Measurements from ENCODE around the gene GLP2R. TPM values are rescaled to one million over a fixed set of nuclear protein-coding genes. Genes with fewer than 3 reads are reported as not detected.

Gene GLP2R
- polyA plus RNA-seq, 1 of the 3 experiments (the other 2 are of a cell fraction), result not detected

DNA sequence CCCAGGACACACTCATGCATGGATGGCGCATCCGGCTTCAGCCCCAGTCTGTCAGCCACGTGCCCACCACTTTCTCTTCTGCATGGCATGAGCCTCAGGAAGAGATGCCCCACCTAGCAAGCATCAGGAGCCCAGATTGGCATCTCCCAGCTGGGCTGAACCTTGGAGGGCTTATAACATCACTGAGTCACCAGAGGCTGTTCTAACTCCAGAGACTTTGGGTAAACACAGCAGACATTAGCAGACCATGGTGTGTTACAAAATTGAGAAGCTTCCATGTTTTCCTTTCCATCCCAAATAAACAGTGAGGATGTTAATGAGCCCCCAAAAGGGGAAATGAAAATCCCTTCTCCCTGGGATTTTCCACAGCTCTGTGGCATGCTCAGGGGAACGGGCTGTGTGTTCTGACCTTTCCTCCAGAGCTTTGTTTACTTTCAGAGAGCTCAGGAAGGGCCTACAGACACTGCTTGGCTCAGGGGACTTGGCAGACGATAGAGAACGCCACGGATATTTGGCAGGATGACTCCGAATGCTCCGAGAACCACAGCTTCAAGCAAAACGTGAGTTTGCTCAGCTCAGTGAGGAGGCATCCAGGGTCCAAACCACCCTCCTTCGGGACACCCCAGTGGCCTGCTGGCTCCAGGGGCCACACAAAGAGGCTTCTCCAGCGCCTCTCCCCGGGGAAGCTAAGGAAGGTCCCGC is 16.5 kb downstream of the GLP2R start:
- TF ChIP-seq, protein P1, sequence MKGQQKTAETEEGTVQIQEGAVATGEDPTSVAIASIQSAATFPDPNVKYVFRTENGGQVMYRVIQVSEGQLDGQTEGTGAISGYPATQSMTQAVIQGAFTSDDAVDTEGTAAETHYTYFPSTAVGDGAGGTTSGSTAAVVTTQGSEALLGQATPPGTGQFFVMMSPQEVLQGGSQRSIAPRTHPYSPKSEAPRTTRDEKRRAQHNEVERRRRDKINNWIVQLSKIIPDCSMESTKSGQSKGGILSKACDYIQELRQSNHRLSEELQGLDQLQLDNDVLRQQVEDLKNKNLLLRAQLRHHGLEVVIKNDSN (IDR thresholded peaks at IDR 0.05; ENCODE audit: borderline replicate concordance, low read depth), result no peak
- 2% methylated on average over 14 of the region's 14 CpGs for WGBS (ENCODE audit: low lambda C conversion rate)
- CTCF ChIA-PET, result no interaction called here

DNA sequence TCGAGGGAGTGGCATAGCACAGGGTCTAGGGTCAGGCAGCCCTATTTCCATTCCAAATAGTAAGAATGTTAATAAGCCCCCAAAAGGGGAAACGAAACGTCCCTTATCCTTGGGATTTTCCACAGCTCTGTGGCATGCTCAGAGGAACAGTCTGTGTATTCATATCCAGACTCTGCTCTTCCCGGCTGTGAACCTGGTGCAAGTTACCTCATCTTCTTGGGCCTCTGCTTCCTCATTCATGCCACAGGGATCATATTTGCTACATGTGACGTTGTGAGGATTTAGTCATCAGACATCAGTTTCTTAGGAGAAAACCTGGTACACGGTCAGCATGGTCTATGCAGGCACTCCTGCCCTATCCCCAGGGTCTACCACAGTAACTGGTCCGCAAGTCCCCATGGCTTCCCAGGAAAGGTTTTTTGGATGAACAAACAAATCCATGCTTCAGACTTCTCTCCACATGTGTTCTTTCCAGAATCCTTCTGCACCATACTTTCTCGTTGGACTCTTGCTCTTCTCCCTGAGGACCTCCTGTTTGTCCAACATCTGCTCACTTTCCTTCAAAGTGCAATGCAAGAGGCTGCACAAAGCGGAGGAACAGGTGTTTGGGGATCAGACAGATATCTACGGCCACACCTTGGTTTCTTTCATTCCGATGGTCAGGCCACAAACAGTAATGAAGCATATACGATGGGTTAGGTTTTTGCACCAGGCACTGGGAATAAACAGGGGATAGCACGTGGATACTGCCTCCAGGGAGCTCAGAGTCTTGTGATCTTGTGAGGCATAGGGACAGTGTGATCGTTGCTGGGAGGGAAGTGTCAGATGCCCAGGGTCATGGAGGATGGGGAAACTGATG is 17.7 kb downstream of the GLP2R start:
- H4K20me1 ChIP-seq (ENCODE audit: insufficient read depth), result no peaks in the 10 kb centered on the region
- no peaks in the 10 kb centered on the region for H3K36me3 ChIP-seq (replicated peaks in 1 of 2; ENCODE audit: control insufficient read depth in 1 of 2, insufficient read depth in 2 of 2, low read length in 1 of 2)
- H3K4me3 ChIP-seq (ENCODE audit: low read depth in 2 of 2, low read length in 1 of 2), result no peak overlapping the region
- no peak overlapping the region for H3K4me2 ChIP-seq
- H3K9me3 ChIP-seq, result no peaks in the 10 kb centered on the region
- no peaks in the 10 kb centered on the region for H3K9me2 ChIP-seq
- no peaks in the 10 kb centered on the region for H3K4me1 ChIP-seq (ENCODE audit: control insufficient read depth in 1 of 2, insufficient read depth in 2 of 2, low read depth in 1 of 2, low read length in 1 of 2)
- ChIA-PET POLR2A (no interaction called here), CTCF (no interaction called here)
- H3F3A ChIP-seq (replicated peaks; ENCODE audit: insufficient read depth), result no peaks in the 10 kb centered on the region
- peaks cover 5% of the 10 kb centered on the region for H3K27me3 ChIP-seq (ENCODE audit: insufficient read depth)
- H3K9ac ChIP-seq, result no peak overlapping the region
- no peaks in the 10 kb centered on the region for H3K79me2 ChIP-seq (ENCODE audit: insufficient read depth)
- H2AFZ ChIP-seq (ENCODE audit: low read depth), result no peak overlapping the region
- no peak overlapping the region for H3K27ac ChIP-seq (ENCODE audit: low read depth in 2 of 2, low read length in 1 of 2)
- no peak for DNase-seq
- WGBS (ENCODE audit: low lambda C conversion rate), result 13% methylated on average over 14 of the region's 14 CpGs
- TF ChIP-seq NFIC (IDR thresholded peaks at IDR 0.05; ENCODE audit: borderline replicate concordance) (no peak), TCF12 (IDR thresholded peaks at IDR 0.05) (no peak), RAD21 (IDR thresholded peaks at IDR 0.05; ENCODE audit: low read length) (no peak), RCOR1 (IDR thresholded peaks at IDR 0.05; ENCODE audit: low read length) (no peak)
- TF ChIP-seq, protein P2, sequence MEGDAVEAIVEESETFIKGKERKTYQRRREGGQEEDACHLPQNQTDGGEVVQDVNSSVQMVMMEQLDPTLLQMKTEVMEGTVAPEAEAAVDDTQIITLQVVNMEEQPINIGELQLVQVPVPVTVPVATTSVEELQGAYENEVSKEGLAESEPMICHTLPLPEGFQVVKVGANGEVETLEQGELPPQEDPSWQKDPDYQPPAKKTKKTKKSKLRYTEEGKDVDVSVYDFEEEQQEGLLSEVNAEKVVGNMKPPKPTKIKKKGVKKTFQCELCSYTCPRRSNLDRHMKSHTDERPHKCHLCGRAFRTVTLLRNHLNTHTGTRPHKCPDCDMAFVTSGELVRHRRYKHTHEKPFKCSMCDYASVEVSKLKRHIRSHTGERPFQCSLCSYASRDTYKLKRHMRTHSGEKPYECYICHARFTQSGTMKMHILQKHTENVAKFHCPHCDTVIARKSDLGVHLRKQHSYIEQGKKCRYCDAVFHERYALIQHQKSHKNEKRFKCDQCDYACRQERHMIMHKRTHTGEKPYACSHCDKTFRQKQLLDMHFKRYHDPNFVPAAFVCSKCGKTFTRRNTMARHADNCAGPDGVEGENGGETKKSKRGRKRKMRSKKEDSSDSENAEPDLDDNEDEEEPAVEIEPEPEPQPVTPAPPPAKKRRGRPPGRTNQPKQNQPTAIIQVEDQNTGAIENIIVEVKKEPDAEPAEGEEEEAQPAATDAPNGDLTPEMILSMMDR (IDR thresholded peaks at IDR 0.05), result no peak

More for the DNA sequence above, 16.5 kb downstream of the GLP2R start:
- POLR2A ChIA-PET, result no interaction called here
- no peaks in the 10 kb centered on the region for H3K9me3 ChIP-seq
- no peaks in the 10 kb centered on the region for H3K36me3 ChIP-seq (replicated peaks in 1 of 2; ENCODE audit: control insufficient read depth in 1 of 2, insufficient read depth in 2 of 2, low read length in 1 of 2)
- H3K4me2 ChIP-seq, result no peak overlapping the region
- no peaks in the 10 kb centered on the region for H3K4me1 ChIP-seq (ENCODE audit: control insufficient read depth in 1 of 2, insufficient read depth in 2 of 2, low read depth in 1 of 2, low read length in 1 of 2)
- H2AFZ ChIP-seq (ENCODE audit: low read depth), result no peak overlapping the region
- no peak overlapping the region for H3K4me3 ChIP-seq (ENCODE audit: low read depth in 2 of 2, low read length in 1 of 2)
- peaks cover 5% of the 10 kb centered on the region for H3K27me3 ChIP-seq (ENCODE audit: insufficient read depth)
- no peak for DNase-seq
- no peaks in the 10 kb centered on the region for H4K20me1 ChIP-seq (ENCODE audit: insufficient read depth)
- H3K27ac ChIP-seq (ENCODE audit: low read depth in 2 of 2, low read length in 1 of 2), result no peak overlapping the region
- H3K9ac ChIP-seq, result no peak overlapping the region
- no peaks in the 10 kb centered on the region for H3F3A ChIP-seq (replicated peaks; ENCODE audit: insufficient read depth)
- no peaks in the 10 kb centered on the region for H3K79me2 ChIP-seq (ENCODE audit: insufficient read depth)
- no peaks in the 10 kb centered on the region for H3K9me2 ChIP-seq

DNA sequence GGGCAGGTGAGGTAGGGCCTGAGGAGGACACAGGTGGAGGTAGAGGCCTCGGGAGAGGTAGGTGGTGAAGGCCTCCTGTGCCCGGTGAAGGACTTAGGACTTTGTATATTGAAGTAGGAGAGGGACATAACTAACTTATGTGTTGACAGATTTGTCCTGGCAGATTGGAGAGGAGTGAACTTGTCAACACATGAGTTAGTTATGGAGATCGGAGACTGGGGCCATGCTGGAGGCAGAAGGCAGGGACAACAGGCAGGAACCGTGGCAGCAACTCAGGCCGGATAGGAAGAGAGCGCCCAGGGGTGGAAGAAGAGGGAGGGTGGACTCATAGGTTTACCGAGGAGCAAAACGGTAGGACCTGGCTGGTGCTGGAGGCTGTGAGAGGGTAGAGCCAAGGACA is 18.4 kb downstream of the GLP2R start:
- no peak overlapping the region for H2AFZ ChIP-seq (ENCODE audit: low read depth)
- WGBS (ENCODE audit: low lambda C conversion rate), result 20% methylated on average over 8 of the region's 8 CpGs
- H3F3A ChIP-seq (replicated peaks; ENCODE audit: insufficient read depth), result no peaks in the 10 kb centered on the region
- POLR2A ChIA-PET, result no interaction called here
- no peaks in the 10 kb centered on the region for H4K20me1 ChIP-seq (ENCODE audit: insufficient read depth)
- CTCF ChIA-PET, result no interaction called here
- DNase-seq, result no peak
- no peaks in the 10 kb centered on the region for H3K9me3 ChIP-seq
- H3K36me3 ChIP-seq (replicated peaks in 1 of 2; ENCODE audit: control insufficient read depth in 1 of 2, insufficient read depth in 2 of 2, low read length in 1 of 2), result no peaks in the 10 kb centered on the region
- H3K4me1 ChIP-seq (ENCODE audit: control insufficient read depth in 1 of 2, insufficient read depth in 2 of 2, low read depth in 1 of 2, low read length in 1 of 2), result no peaks in the 10 kb centered on the region
- no peak overlapping the region for H3K27ac ChIP-seq (ENCODE audit: low read depth in 2 of 2, low read length in 1 of 2)
- no peaks in the 10 kb centered on the region for H3K9me2 ChIP-seq
- H3K4me3 ChIP-seq (ENCODE audit: low read depth in 2 of 2, low read length in 1 of 2), result no peak overlapping the region
- H3K79me2 ChIP-seq (ENCODE audit: insufficient read depth), result no peaks in the 10 kb centered on the region
- H3K4me2 ChIP-seq, result no peak overlapping the region
- peaks cover 5% of the 10 kb centered on the region; the same call in 1 of the 2 replicates for H3K27me3 ChIP-seq (ENCODE audit: insufficient read depth)
- no peak overlapping the region for H3K9ac ChIP-seq
- no peak for TF ChIP-seq FOXJ3 (CRISPR knock-in tag; IDR thresholded peaks at IDR 0.05)
- TF ChIP-seq YY1 (IDR thresholded peaks at IDR 0.05; ENCODE audit: low read depth), result no peak
- TF ChIP-seq, protein P3, sequence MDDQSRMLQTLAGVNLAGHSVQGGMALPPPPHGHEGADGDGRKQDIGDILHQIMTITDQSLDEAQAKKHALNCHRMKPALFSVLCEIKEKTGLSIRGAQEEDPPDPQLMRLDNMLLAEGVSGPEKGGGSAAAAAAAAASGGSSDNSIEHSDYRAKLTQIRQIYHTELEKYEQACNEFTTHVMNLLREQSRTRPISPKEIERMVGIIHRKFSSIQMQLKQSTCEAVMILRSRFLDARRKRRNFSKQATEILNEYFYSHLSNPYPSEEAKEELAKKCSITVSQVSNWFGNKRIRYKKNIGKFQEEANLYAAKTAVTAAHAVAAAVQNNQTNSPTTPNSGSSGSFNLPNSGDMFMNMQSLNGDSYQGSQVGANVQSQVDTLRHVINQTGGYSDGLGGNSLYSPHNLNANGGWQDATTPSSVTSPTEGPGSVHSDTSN (IDR thresholded peaks at IDR 0.05), result no peak
- TF ChIP-seq, protein P4, sequence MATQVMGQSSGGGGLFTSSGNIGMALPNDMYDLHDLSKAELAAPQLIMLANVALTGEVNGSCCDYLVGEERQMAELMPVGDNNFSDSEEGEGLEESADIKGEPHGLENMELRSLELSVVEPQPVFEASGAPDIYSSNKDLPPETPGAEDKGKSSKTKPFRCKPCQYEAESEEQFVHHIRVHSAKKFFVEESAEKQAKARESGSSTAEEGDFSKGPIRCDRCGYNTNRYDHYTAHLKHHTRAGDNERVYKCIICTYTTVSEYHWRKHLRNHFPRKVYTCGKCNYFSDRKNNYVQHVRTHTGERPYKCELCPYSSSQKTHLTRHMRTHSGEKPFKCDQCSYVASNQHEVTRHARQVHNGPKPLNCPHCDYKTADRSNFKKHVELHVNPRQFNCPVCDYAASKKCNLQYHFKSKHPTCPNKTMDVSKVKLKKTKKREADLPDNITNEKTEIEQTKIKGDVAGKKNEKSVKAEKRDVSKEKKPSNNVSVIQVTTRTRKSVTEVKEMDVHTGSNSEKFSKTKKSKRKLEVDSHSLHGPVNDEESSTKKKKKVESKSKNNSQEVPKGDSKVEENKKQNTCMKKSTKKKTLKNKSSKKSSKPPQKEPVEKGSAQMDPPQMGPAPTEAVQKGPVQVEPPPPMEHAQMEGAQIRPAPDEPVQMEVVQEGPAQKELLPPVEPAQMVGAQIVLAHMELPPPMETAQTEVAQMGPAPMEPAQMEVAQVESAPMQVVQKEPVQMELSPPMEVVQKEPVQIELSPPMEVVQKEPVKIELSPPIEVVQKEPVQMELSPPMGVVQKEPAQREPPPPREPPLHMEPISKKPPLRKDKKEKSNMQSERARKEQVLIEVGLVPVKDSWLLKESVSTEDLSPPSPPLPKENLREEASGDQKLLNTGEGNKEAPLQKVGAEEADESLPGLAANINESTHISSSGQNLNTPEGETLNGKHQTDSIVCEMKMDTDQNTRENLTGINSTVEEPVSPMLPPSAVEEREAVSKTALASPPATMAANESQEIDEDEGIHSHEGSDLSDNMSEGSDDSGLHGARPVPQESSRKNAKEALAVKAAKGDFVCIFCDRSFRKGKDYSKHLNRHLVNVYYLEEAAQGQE (IDR thresholded peaks at IDR 0.05; ENCODE audit: low read depth, low read length), result no peak
- TF ChIP-seq MXI1 (IDR thresholded peaks at IDR 0.05; ENCODE audit: low read depth, low read length), result no peak
- TF ChIP-seq SMC3 (IDR thresholded peaks at IDR 0.05; ENCODE audit: low read depth, low read length), result no peak
